ENCODE measurements around the gene SCTR.

Gene SCTR

GRCh38 chr2:119486886-119487285 is 37.4 kb downstream of the SCTR start:
- DNase-seq = no peak

- DNase-seq = no peak
These were observed 38.0 kb downstream of the SCTR start for GRCh38 chr2:119486196-119486827.

- no peak for DNase-seq
These were observed 38.8 kb downstream of the SCTR start for GRCh38 chr2:119485336-119486110.

- no peak for DNase-seq
These were observed 39.4 kb downstream of the SCTR start for GRCh38 chr2:119484834-119485233.

- no peak for DNase-seq
These were observed 40.2 kb downstream of the SCTR start for GRCh38 chr2:119483896-119484718.

GRCh38 chr2:119483395-119483753 is 40.9 kb downstream of the SCTR start:
- no peak for DNase-seq

- DNase-seq = no peak
These were observed 41.5 kb downstream of the SCTR start for GRCh38 chr2:119482481-119483394.

GRCh38 chr2:119481501-119482455 is 42.5 kb downstream of the SCTR start:
- DNase-seq = peak; percentile 44

GRCh38 chr2:119480718-119481142 is 43.6 kb downstream of the SCTR start:
- DNase-seq = no peak

DNA sequence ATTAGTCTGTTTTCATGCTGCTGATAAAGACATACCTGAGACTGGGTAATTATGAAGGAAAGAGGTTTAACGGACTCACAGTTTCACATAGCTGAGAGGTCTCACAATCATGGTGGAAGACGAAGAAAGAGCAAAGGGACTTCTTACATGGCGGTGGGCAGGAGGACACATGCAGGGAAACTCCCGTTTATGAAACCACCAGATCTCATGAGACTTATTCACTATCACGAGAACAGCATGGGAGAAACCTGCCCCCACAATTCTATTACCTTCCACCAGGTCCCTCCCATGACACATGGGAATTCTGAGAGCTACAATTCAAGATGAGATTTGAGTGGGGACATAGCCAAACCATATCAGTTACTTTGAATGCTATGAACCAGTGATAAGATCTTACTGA is 44.1 kb downstream of the SCTR start:
- no peak for DNase-seq

- DNase-seq = no peak
These were observed 45.3 kb downstream of the SCTR start for GRCh38 chr2:119478978-119479295.

- no peak for DNase-seq
These were observed 45.9 kb downstream of the SCTR start for GRCh38 chr2:119478188-119478977.

GRCh38 chr2:119477113-119477505 is 47.2 kb downstream of the SCTR start:
- no peak for DNase-seq

DNA sequence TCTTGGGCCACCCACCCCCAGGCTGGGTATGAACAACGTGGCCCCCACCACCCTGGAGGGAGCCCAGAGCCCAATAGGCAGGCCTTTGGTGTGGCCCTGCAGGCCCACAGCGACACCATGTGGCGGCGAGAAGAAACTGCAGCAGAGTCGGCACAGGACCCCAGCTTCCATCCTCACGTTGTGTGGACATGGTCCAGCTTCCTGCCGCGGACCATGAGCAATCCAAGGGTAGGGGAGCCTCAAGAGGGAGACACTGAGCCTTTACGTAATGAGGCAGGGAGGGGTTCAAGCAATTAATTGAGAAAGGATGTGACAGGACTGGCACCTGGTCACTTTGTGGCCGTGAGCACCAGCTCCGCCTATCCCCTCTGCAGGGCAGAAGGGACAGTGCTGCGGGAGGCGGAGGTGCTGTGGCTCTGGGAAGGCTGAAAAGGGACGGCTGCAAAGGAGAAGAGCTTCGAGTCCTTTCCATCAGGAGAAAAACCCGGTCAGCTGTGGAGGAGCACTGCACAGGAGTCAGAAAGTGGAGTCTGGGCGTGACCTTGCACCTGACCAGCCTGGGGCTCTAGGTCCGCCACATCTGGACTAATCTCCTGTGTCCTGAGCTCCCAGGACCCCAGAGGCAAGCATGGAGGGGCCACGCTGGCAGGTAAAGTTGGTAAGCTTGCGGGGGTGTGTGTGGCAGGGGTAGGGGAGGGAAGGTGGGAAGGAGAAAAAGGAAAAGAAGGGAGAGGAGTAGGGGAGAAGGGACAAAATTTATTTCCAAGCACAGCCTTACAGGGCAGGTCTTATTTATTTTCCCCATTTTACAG is 47.8 kb downstream of the SCTR start:
- DNase-seq = no peak

GRCh38 chr2:119475857-119476244 is 48.4 kb downstream of the SCTR start:
- no peak for DNase-seq

DNA sequence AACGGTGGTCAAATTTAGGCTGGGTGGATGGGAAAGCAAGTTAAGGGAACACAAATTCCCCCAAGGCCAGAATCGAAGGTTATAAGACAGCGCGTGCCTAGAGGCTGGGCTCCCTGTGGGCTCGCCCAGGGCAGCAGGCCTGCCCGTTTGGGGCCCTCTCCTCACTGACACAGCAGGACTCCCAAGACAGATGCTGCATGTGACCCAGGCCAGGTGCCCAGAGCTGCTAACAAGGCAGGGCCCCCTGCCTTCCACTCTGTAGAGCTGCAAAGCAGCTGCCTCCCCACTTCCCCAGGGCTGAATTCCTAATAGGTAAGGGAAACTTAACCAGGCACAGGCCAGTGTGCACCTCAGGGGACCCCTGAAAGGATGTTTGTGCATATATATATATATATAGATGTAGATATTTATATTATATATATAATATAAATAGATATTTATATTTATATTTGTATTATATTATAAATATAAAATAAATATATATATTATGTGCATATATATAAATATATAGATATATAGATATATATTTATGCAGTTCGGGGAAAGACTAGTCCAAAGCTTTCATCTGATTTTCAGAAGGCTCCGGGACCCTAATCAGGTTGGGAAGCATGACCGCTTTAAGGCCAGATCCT is 48.9 kb downstream of the SCTR start:
- no peak for DNase-seq

DNA sequence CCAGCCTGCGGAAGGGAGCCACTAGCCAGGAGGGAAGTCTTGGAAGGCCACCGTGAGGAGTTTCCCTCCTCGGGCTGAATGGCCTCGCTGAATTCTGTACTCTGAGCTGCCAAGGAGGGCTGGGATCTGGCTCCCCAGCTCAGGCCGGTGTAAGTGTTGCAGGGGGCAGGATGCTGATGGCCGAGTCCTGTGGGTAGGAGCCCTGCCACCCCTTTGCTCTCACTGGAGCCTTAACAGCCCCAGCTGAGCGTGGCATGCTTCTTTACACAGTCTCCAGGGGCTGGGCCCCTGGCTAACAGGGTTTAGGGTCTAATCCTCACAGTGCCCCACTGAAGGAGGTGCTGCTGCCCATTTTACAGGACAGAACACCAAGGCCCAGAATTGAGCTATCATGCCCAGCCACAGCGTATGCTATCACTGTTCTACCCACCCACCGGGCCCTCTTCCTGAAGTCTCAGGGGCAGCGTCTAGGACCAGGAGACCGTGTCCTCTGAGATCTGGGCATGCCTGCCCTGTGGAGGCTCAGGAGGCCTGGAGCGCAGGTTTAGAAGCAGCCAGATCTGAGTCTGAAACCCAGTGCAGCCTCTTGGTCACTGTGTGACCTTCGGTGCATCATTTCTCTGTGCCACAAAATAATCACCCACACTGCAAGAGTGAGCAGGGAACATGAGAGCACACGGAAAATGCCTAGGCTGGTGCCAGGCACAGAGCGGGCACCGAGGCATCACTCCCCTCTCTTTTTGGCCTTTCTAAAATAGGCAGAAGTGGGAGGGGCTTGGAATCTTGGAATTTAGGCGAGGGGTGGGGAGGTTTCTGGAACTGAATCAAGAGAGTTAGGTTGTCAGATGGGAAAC is 49.7 kb downstream of the SCTR start:
- DNase-seq = no peak

DNA sequence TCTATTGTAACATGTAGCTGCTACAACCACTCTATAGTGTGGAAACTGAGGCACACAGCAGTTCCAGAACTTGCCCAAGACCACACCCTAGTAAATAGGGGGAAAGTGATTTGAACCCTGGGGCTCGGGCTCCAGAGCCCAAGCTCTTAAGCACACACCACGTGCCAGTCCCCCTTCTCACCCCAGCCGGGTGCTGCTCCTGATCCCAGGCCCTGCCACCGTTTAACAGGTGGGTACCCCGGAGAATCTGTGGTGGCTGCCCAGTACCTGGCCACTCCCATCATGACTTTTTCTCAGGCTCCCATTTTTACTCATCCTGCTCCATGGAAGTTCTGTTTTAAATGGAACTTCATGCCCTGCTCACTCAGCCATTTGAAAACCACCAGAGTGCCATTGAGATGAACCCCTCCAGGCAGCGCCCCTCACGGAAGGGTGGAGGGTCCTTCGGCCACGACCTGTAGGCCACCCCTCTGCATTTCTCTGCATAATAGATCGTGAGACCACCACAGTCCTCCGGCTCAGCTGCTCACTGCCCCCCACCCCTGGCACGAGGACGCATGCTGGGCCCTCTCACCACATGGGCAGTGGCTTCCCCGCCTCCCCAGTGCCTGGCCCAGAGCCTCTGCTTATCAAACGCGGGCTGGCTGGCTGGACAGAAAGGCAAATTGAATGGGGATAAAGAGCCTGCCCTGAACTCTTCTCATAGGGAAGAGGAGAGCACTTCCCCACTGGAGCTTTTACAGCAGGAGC is 50.5 kb downstream of the SCTR start:
- no peak for DNase-seq
